ENCODE measurements around the gene PTPN23. TPM values are rescaled to one million over a fixed set of nuclear protein-coding genes. Genes with fewer than 3 reads are reported as not detected.
A peak's percentile ranks its signal among the peaks of the same experiment; 100 is the strongest.

Gene PTPN23
- total and polyA plus RNA-seq, 4 experiments from 2014 or later, result 0.46 to 53.9 (median 27.2) TPM

DNA sequence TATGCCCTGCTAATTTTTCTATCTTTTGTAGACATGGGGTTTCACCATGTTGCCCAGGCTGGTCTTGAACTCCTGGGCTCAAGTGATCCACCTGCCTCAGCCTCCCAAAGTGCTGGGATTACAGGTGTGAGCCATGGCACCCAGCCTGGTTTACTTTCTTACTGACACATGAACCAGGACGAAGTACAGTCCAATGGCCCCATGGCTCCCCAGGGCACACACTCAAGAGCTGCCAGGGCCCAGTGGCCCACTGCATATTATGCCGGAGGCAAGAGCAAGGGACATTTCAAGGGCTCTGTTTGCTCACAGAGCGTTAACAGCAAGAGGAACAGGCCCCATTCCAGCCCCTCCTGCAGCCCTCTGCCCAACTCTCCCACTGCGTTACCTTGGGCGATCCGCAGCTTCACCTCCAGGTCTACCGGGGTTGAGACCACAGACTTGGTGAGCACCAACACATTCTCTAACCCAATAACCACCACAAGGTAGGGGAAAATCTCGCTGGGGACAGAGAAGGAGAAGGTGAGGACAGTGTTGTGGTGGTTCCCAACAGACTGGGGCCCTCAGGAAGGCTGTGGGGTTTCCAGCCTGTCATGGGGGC is 42.8 kb downstream of the PTPN23 start:
- Mint-ChIP-seq H3K36me3 (peaks cover 13 to 50% of the 10 kb centered on the region in 2 donors), H3K4me3 (no peak overlapping the region), H3K27ac (peak overlapping the region in 2 of 7 donors; percentile 21 to 42), H3K4me1 (peaks cover 8 to 21% (median 12%) of the 10 kb centered on the region in 4 donors), H3K9me3 (no peaks in the 10 kb centered on the region), H3K27me3 (no peaks in the 10 kb centered on the region)
- H3K4me1 ChIP-seq (ENCODE audit: insufficient read depth, low read length), result peaks cover 18% of the 10 kb centered on the region
- H3K9me3 ChIP-seq (ENCODE audit: control insufficient read depth in 1 of 2, low read length in 2 of 2), result no peaks in the 10 kb centered on the region
- ChIA-PET POLR2A (ENCODE audit: partially characterized antibody) (interaction anchor here (1.4 to 1.7 kb wide), 2 partner anchors 43 to 52 kb away, joined by 3 to 4 read pairs; partner anchors contain the start of genes PTPN23 and SCAP), CTCF (ENCODE audit: partially characterized antibody) (interaction anchor here (1.3 kb wide), 1 partner anchor 12 kb away, joined by 3 read pairs; no protein-coding TSS in a partner anchor)
- H3K4me3 ChIP-seq (ENCODE audit: low read length in 2 of 2), result no peak overlapping the region
- DNase-seq, result no peak
- H3K27me3 ChIP-seq (ENCODE audit: insufficient read depth, low read length), result no peaks in the 10 kb centered on the region
- no peak overlapping the region for H3K27ac ChIP-seq (ENCODE audit: low read depth, low read length)
- intact Hi-C loops (cut with micrococcal nuclease), result no loop called here
- peaks cover 28% of the 10 kb centered on the region for H3K36me3 ChIP-seq (ENCODE audit: insufficient read depth, low read length)

- no peaks in the 10 kb centered on the region for H3K9me3 Mint-ChIP-seq
- peaks cover 14 to 50% of the 10 kb centered on the region in 2 donors for H3K36me3 Mint-ChIP-seq
- H3K36me3 ChIP-seq (ENCODE audit: insufficient read depth, low read length), result peaks cover 22% of the 10 kb centered on the region
- no peak overlapping the region for H3K4me3 ChIP-seq (ENCODE audit: low read length in 2 of 2)
- H3K4me3 Mint-ChIP-seq, result no peak overlapping the region
- POLR2A ChIA-PET (ENCODE audit: partially characterized antibody), result interaction anchor here (1.7 kb wide), 1 partner anchor 51 kb away, joined by 4 read pairs; the partner anchor contains the start of gene SCAP
- H3K27me3 ChIP-seq (ENCODE audit: insufficient read depth, low read length), result no peaks in the 10 kb centered on the region
- no peaks in the 10 kb centered on the region for H3K27me3 Mint-ChIP-seq
- intact Hi-C loops (cut with micrococcal nuclease), result no loop called here
- H3K27ac ChIP-seq (ENCODE audit: low read depth, low read length), result no peak overlapping the region
- CTCF ChIA-PET (ENCODE audit: partially characterized antibody), result interaction anchor here (0.8 kb wide), 1 partner anchor 52 kb away, joined by 4 read pairs; the partner anchor contains the start of gene SCAP
- H3K9me3 ChIP-seq (ENCODE audit: control insufficient read depth in 1 of 2, low read length in 2 of 2), result no peaks in the 10 kb centered on the region
- H3K4me1 Mint-ChIP-seq, result peaks cover 8 to 21% (median 12%) of the 10 kb centered on the region in 4 donors
- H3K4me1 ChIP-seq (ENCODE audit: insufficient read depth, low read length), result peaks cover 18% of the 10 kb centered on the region
- peak overlapping the region in 4 of 7 donors; percentile 8 to 38 (median 18) for H3K27ac Mint-ChIP-seq
- no peak for DNase-seq
Observed at GRCh38 chr3:47424434-47425382, 43.9 kb downstream of the PTPN23 start.

DNA sequence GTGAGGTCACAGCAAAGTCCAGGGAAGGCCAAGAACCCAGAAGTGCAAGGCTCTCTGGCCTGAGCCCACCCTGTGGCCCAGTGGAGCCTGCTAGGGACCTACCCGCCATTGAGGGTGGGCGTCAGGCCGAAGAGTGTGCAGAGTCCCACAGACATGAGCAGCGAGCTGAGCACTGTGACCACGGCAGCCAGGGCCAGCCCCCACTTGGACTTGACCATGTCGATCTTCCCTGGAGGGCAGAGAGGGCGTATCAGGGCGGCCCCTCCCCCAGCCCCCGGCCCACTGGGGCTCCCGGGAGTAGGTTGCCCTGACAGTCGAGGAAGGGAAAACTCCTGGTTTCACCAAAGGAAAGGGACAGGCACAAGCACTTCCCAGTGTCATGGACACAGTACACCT is 44.6 kb downstream of the PTPN23 start:
- CTCF ChIA-PET (ENCODE audit: partially characterized antibody), result interaction anchor here (0.8 kb wide), 1 partner anchor 88 kb away, joined by 3 read pairs; no protein-coding TSS in a partner anchor
- intact Hi-C loops (cut with micrococcal nuclease), result no loop called here

GRCh38 chr3:47425959-47426358 is 45.1 kb downstream of the PTPN23 start:
- Mint-ChIP-seq H3K27ac (no peak overlapping the region), H3K4me3 (no peak overlapping the region), H3K36me3 (peaks cover 21 to 58% of the 10 kb centered on the region in 2 donors), H3K4me1 (peaks cover 9 to 19% (median 12%) of the 10 kb centered on the region in 4 donors), H3K27me3 (no peaks in the 10 kb centered on the region), H3K9me3 (no peaks in the 10 kb centered on the region)
- ChIA-PET CTCF (ENCODE audit: partially characterized antibody) (interaction anchor here (0.8 kb wide), 1 partner anchor 87 kb away, joined by 3 read pairs; no protein-coding TSS in a partner anchor), POLR2A (ENCODE audit: partially characterized antibody) (no interaction called here)
- H3K4me1 ChIP-seq (ENCODE audit: insufficient read depth, low read length), result peaks cover 13% of the 10 kb centered on the region
- no peaks in the 10 kb centered on the region for H3K27me3 ChIP-seq (ENCODE audit: insufficient read depth, low read length)
- intact Hi-C loops (cut with micrococcal nuclease), result no loop called here
- H3K9me3 ChIP-seq (ENCODE audit: control insufficient read depth in 1 of 2, low read length in 2 of 2), result no peaks in the 10 kb centered on the region
- peaks cover 29% of the 10 kb centered on the region for H3K36me3 ChIP-seq (ENCODE audit: insufficient read depth, low read length)
- H3K4me3 ChIP-seq (ENCODE audit: low read length in 2 of 2), result no peak overlapping the region
- DNase-seq, result no peak
- no peak overlapping the region for H3K27ac ChIP-seq (ENCODE audit: low read depth, low read length)

More for the DNA sequence above, 44.6 kb downstream of the PTPN23 start:
- Histone ChIP-seq H3K4me1 (ENCODE audit: insufficient read depth, low read length) (peaks cover 18% of the 10 kb centered on the region), H3K9me3 (ENCODE audit: control insufficient read depth in 1 of 2, low read length in 2 of 2) (no peaks in the 10 kb centered on the region), H3K27me3 (ENCODE audit: insufficient read depth, low read length) (no peaks in the 10 kb centered on the region), H3K36me3 (ENCODE audit: insufficient read depth, low read length) (peaks cover 23% of the 10 kb centered on the region), H3K27ac (ENCODE audit: low read depth, low read length) (no peak overlapping the region), H3K4me3 (ENCODE audit: low read length in 2 of 2) (no peak overlapping the region)
- no peak for DNase-seq
- H3K36me3 Mint-ChIP-seq, result peaks cover 21 to 57% of the 10 kb centered on the region in 2 donors
- no peaks in the 10 kb centered on the region for H3K9me3 Mint-ChIP-seq
- H3K4me3 Mint-ChIP-seq, result no peak overlapping the region
- POLR2A ChIA-PET (ENCODE audit: partially characterized antibody), result no interaction called here
- peak overlapping the region in 2 of 7 donors; percentile 8 to 38 for H3K27ac Mint-ChIP-seq
- H3K27me3 Mint-ChIP-seq, result no peaks in the 10 kb centered on the region
- H3K4me1 Mint-ChIP-seq, result peaks cover 12 to 21% (median 14%) of the 10 kb centered on the region in 4 donors

DNA sequence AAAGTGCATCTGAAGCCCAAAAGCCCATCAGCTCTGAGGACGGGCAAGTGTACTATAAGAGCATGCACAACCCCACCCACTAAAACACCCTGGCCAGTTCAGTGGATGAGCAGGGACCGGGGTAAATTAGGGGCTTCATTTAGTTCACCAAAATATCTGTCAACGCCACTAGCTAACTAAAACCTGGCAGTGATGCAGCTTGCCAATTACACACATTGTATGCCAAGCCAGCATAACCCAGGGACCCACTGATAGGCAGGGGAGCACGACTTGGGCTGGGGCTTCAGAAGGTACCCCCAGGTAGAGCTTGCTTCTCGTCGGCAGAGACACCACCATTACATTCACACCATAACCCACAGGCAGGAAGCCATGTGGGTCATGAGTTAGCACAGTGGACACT is 47.0 kb downstream of the PTPN23 start:
- Histone ChIP-seq H3K27me3 (ENCODE audit: insufficient read depth, low read length) (no peaks in the 10 kb centered on the region), H3K36me3 (ENCODE audit: insufficient read depth, low read length) (peaks cover 38% of the 10 kb centered on the region), H3K4me1 (ENCODE audit: insufficient read depth, low read length) (no peaks in the 10 kb centered on the region), H3K27ac (ENCODE audit: low read depth, low read length) (no peak overlapping the region), H3K9me3 (ENCODE audit: control insufficient read depth in 1 of 2, low read length in 2 of 2) (no peaks in the 10 kb centered on the region), H3K4me3 (ENCODE audit: low read length in 2 of 2) (no peak overlapping the region)
- Mint-ChIP-seq H3K9me3 (no peaks in the 10 kb centered on the region), H3K36me3 (peaks cover 27 to 63% of the 10 kb centered on the region in 2 donors), H3K4me3 (no peak overlapping the region), H3K4me1 (peaks cover 1 to 5% (median 3%) of the 10 kb centered on the region in 4 donors), H3K27me3 (no peaks in the 10 kb centered on the region), H3K27ac (no peak overlapping the region)
- intact Hi-C loops (cut with micrococcal nuclease), result no loop called here
- CTCF ChIA-PET (ENCODE audit: partially characterized antibody), result interaction anchor here (1.0 to 1.3 kb wide), 2 partner anchors 49 kb away, joined by 3 to 4 read pairs; no protein-coding TSS in a partner anchor
- POLR2A ChIA-PET (ENCODE audit: partially characterized antibody), result no interaction called here
- DNase-seq, result no peak

DNA sequence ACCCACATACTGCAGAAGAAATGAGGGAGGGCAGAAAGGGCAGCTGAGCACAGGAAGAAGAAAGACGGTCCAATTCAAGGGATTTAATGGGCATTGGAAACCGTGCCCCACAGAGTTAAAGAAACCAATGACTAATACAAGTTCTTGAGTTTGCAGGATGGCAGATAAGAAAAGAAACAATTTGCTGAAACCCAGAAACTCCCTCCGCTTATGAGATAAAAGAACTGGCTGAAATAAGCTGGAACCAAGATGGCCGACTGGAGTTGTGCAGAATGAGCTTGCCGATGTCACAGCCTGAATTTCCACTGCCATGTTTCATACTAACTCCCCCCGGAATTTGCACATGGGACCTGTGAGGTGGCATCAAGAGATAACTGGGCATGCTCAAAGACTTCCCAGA is 47.8 kb downstream of the PTPN23 start:
- intact Hi-C loops (cut with micrococcal nuclease), result no loop called here
- H3K27me3 ChIP-seq (ENCODE audit: insufficient read depth, low read length), result no peaks in the 10 kb centered on the region
- no peak overlapping the region for H3K4me3 Mint-ChIP-seq
- peaks cover 45% of the 10 kb centered on the region for H3K36me3 ChIP-seq (ENCODE audit: insufficient read depth, low read length)
- no peak overlapping the region for H3K4me3 ChIP-seq (ENCODE audit: low read length in 2 of 2)
- H3K4me1 ChIP-seq (ENCODE audit: insufficient read depth, low read length), result no peaks in the 10 kb centered on the region
- POLR2A ChIA-PET (ENCODE audit: partially characterized antibody), result no interaction called here
- peaks cover 33 to 67% of the 10 kb centered on the region in 2 donors for H3K36me3 Mint-ChIP-seq
- H3K27me3 Mint-ChIP-seq, result no peaks in the 10 kb centered on the region
- H3K27ac ChIP-seq (ENCODE audit: low read depth, low read length), result no peak overlapping the region
- DNase-seq, result no peak
- H3K4me1 Mint-ChIP-seq, result peaks cover 0 to 5% (median 2%) of the 10 kb centered on the region in 4 donors
- no peaks in the 10 kb centered on the region for H3K9me3 ChIP-seq (ENCODE audit: control insufficient read depth in 1 of 2, low read length in 2 of 2)
- CTCF ChIA-PET (ENCODE audit: partially characterized antibody), result interaction anchor here (1.3 kb wide), 1 partner anchor 48 kb away, joined by 3 read pairs; no protein-coding TSS in a partner anchor
- peak overlapping the region in 4 of 7 donors; percentile 24 to 66 (median 42) for H3K27ac Mint-ChIP-seq
- H3K9me3 Mint-ChIP-seq, result no peaks in the 10 kb centered on the region
